ENCODE data around the gene CPD. TPM values are rescaled to one million over a fixed set of nuclear protein-coding genes. Genes with fewer than 3 reads are reported as not detected.
A peak's percentile ranks its signal among the peaks of the same experiment; 100 is the strongest.

CPD gene
- total RNA-seq, 4 donors from 2014 or later, result 54.6 to 144 (median 104) TPM

- no peaks in the 10 kb centered on the region for H3K9me3 ChIP-seq
- no peaks in the 10 kb centered on the region for H3K4me1 ChIP-seq
- no peak overlapping the region for H3K4me3 ChIP-seq
- no peak for TF ChIP-seq CTCF (IDR thresholded peaks at IDR 0.05)
- no peak for TF ChIP-seq POLR2A (IDR thresholded peaks at IDR 0.05)
- intact Hi-C loops (cut with DNase I; ENCODE audit: low total_unique reads), result no loop called here
- H3K36me3 ChIP-seq, result no peaks in the 10 kb centered on the region
- no peaks in the 10 kb centered on the region for H3K27me3 ChIP-seq
- DNase-seq, result peak in 1 of 2 donors; percentile 20
- H3K27ac ChIP-seq, result no peak overlapping the region
These were observed 1.9 kb upstream of the CPD start for GRCh38 chr17:30376621-30377452.

GRCh38 chr17:30377574-30378240, 1.0 kb upstream of the CPD start:
- Histone ChIP-seq H3K27ac (peak overlapping the region; percentile 92 to 93), H3K4me1 (no peaks in the 10 kb centered on the region), H3K36me3 (no peaks in the 10 kb centered on the region), H3K9me3 (no peaks in the 10 kb centered on the region), H3K27me3 (no peaks in the 10 kb centered on the region), H3K4me3 (peak overlapping the region in 1 of 2 donors; percentile 96)
- intact Hi-C loops (cut with DNase I; ENCODE audit: low total_unique reads), result no loop called here
- no peak for DNase-seq
- TF ChIP-seq CTCF (IDR thresholded peaks at IDR 0.05) (peak in 1 of 4 experiments; percentile 2), POLR2A (IDR thresholded peaks at IDR 0.05) (no peak)

- H3K27ac ChIP-seq, result peak overlapping the region; percentile 92 to 93
- no peak for TF ChIP-seq CTCF (IDR thresholded peaks at IDR 0.05)
- TF ChIP-seq POLR2A (IDR thresholded peaks at IDR 0.05), result no peak
- no peaks in the 10 kb centered on the region for H3K27me3 ChIP-seq
- H3K9me3 ChIP-seq, result no peaks in the 10 kb centered on the region
- peak in 1 of 2 donors; percentile 32 for DNase-seq
- intact Hi-C loops (cut with DNase I; ENCODE audit: low total_unique reads), result no loop called here
- no peaks in the 10 kb centered on the region for H3K36me3 ChIP-seq
- no peaks in the 10 kb centered on the region for H3K4me1 ChIP-seq
- peak overlapping the region; percentile 85 to 96 for H3K4me3 ChIP-seq
These were observed 394 bp upstream of the CPD start for GRCh38 chr17:30378241-30378824.

GRCh38 chr17:30379303-30379902, 676 bp downstream of the CPD start:
- Histone ChIP-seq H3K27me3 (no peaks in the 10 kb centered on the region), H3K9me3 (no peaks in the 10 kb centered on the region), H3K4me3 (peak overlapping the region; percentile 85 to 96), H3K4me1 (no peaks in the 10 kb centered on the region), H3K36me3 (no peaks in the 10 kb centered on the region), H3K27ac (peak overlapping the region; percentile 92 to 93)
- TF ChIP-seq CTCF (IDR thresholded peaks at IDR 0.05) (no peak), POLR2A (IDR thresholded peaks at IDR 0.05) (no peak)
- intact Hi-C loops (cut with DNase I; ENCODE audit: low total_unique reads), result no loop called here
- peak in 1 of 2 donors; percentile 25 for DNase-seq

Measured in uterus (tissue), 4 donors.